Duodenal mucosa (tissue), 2 donors: ENCODE data around the gene LCN9.

Experiments used
- H3K27ac ChIP-seq: one replicate; pipeline ENCODE4 v1.7.0; 2013; ENCODE audit warnings: low read depth, low read length
- H3K27me3 ChIP-seq, 2 donors: one replicate each; pipeline ENCODE4 v1.7.0; 2013; ENCODE audit warnings: low read length in 2 of 2, control low read depth in 1 of 2; ENCODE audit not compliant: insufficient read depth in 2 of 2, control insufficient read depth in 1 of 2
- H3K36me3 ChIP-seq, 2 donors: one replicate each; pipeline ENCODE4 v1.7.0; 2013; ENCODE audit warnings: low read length in 2 of 2, control low read depth in 1 of 2; ENCODE audit not compliant: insufficient read depth in 2 of 2, control insufficient read depth in 1 of 2
- H3K4me1 ChIP-seq, 2 donors: one replicate each; pipeline ENCODE4 v1.7.0; 2013; ENCODE audit warnings: low read length in 2 of 2, control low read depth in 1 of 2; ENCODE audit not compliant: insufficient read depth in 2 of 2, control insufficient read depth in 1 of 2
- H3K4me3 ChIP-seq, 2 donors: one replicate each; pipeline ENCODE4 v1.7.0; 2013; ENCODE audit warnings: low read length in 2 of 2, low read depth in 1 of 2
- H3K9ac ChIP-seq, 2 donors: one replicate each; pipeline ENCODE4 v1.7.0; 2013; ENCODE audit warnings: low read length in 2 of 2, low read depth in 1 of 2
- H3K9me3 ChIP-seq, 2 donors: one replicate each; pipeline ENCODE4 v1.7.0; 2013; ENCODE audit warnings: low read length in 2 of 2, control low read depth in 1 of 2; ENCODE audit not compliant: control insufficient read depth in 1 of 2

Gene LCN9

GRCh38 chr9:135716045-135716444, 52.9 kb downstream of the LCN9 start:
- peaks cover 10 to 19% of the 10 kb centered on the region in 2 donors for H3K27me3 ChIP-seq

More at GRCh38 chr9:135716045-135716444, 52.9 kb downstream of the LCN9 start:
- Histone ChIP-seq H3K4me3 (no peak overlapping the region), H3K9me3 (no peaks in the 10 kb centered on the region), H3K9ac (no peak overlapping the region), H3K4me1 (no peaks in the 10 kb centered on the region), H3K36me3 (no peaks in the 10 kb centered on the region), H3K27ac (no peak overlapping the region)
